Upper lobe of left lung (tissue), 4 donors: ENCODE measurements around the gene IQCF2.

Source experiments
- CTCF ChIP-seq, 6 experiments: fragments of 450-650 bp in 4 of 6; fragments of 200-600 bp in 2 of 6; sonication (generic) in 2 of 6; IDR thresholded peaks; one replicate each; pipeline ENCODE4 v1.5.1; 2016 to 2019; ENCODE audit warnings: antibody characterized with exemption in 6 of 6
- EP300 ChIP-seq, 4 donors: sonication (generic); formaldehyde crosslinking; IDR thresholded peaks; one replicate each; pipeline ENCODE4 v1.5.1; 2017; ENCODE audit warnings: antibody characterized with exemption in 4 of 4, control low read depth in 2 of 4
- POLR2A ChIP-seq, 4 donors: fragments of 450-650 bp; IDR thresholded peaks; one replicate each; pipeline ENCODE4 v1.5.1; 2016 to 2017; ENCODE audit warnings: antibody characterized with exemption in 4 of 4, mild to moderate bottlenecking in 2 of 4
- POLR2AphosphoS5 ChIP-seq, 2 donors: sonication (generic); formaldehyde crosslinking; IDR thresholded peaks; one replicate each; pipeline ENCODE4 v1.5.1; 2017; ENCODE audit warnings: antibody characterized with exemption in 2 of 2

- TF ChIP-seq POLR2A (IDR thresholded peaks at IDR 0.05) (no peak), CTCF (IDR thresholded peaks at IDR 0.05) (no peak), POLR2AphosphoS5 (IDR thresholded peaks at IDR 0.05) (no peak), EP300 (IDR thresholded peaks at IDR 0.05) (no peak)
These were observed 44.7 kb upstream of the IQCF2 start for GRCh38 chr3:51816723-51817122.
